Measurements from ENCODE around the gene TCEAL1. TPM values are rescaled to one million over a fixed set of nuclear protein-coding genes. Genes with fewer than 3 reads are reported as not detected.
"Not testable (repeated sequence)": the region's sequence is repeated elsewhere in the genome, so short reads cannot be mapped to it uniquely, and the experiment has no call there.

The TCEAL1 gene, protein sequence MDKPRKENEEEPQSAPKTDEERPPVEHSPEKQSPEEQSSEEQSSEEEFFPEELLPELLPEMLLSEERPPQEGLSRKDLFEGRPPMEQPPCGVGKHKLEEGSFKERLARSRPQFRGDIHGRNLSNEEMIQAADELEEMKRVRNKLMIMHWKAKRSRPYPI
- polyA plus RNA-seq (ENCODE audit: insufficient read length in 3 of 3), result 10 to 100 TPM; 28.3 to 29.7 (median 28.4) TPM
- long read RNA-seq, donor 1, partial matches to known transcripts, result 0 of 5 reads
- long read RNA-seq, donor 1, other reads (novel, unspliced or antisense), result 0 of 5 reads
- long read RNA-seq, donor 2, transcript TCEAL1-201 (3 exons, 1,164 nt), result major isoform, 5 of 23 reads
- long read RNA-seq, donor 2, partial matches to known transcripts, result 8 of 23 reads
- long read RNA-seq, donor 2, other reads (novel, unspliced or antisense), result 7 of 23 reads
- long read RNA-seq, donor 3, transcript TCEAL1-201 (3 exons, 1,164 nt), result major isoform, 11 of 31 reads
- long read RNA-seq, donor 3, partial matches to known transcripts, result 5 of 31 reads
- long read RNA-seq, donor 3, other reads (novel, unspliced or antisense), result 10 of 31 reads
- long read RNA-seq, donor 4, transcript TCEAL1-201 (3 exons, 1,164 nt), result major isoform, 7 of 17 reads
- long read RNA-seq, donor 4, partial matches to known transcripts, result 0 of 17 reads
- long read RNA-seq, donor 4, other reads (novel, unspliced or antisense), result 8 of 17 reads
- long read RNA-seq, donor 5, transcript TCEAL1-201 (3 exons, 1,164 nt), result major isoform, 14 of 28 reads
- long read RNA-seq, donor 5, partial matches to known transcripts, result 0 of 28 reads
- long read RNA-seq, donor 5, other reads (novel, unspliced or antisense), result 8 of 28 reads
- long read RNA-seq, donor 6, transcript TCEAL1-201 (3 exons, 1,164 nt), result major isoform, 8 of 14 reads
- long read RNA-seq, donor 6, partial matches to known transcripts, result 0 of 14 reads
- long read RNA-seq, donor 6, other reads (novel, unspliced or antisense), result 0 of 14 reads
- long read RNA-seq, donor 7, partial matches to known transcripts, result 0 of 8 reads
- long read RNA-seq, donor 7, other reads (novel, unspliced or antisense), result 0 of 8 reads
- long read RNA-seq, donor 8, transcript TCEAL1-201 (3 exons, 1,164 nt), result major isoform, 8 of 19 reads
- long read RNA-seq, donor 8, partial matches to known transcripts, result 0 of 19 reads
- long read RNA-seq, donor 8, other reads (novel, unspliced or antisense), result 8 of 19 reads
- long read RNA-seq, donor 9, transcript TCEAL1-201 (3 exons, 1,164 nt), result major isoform, 8 of 11 reads
- long read RNA-seq, donor 9, partial matches to known transcripts, result 0 of 11 reads
- long read RNA-seq, donor 9, other reads (novel, unspliced or antisense), result 0 of 11 reads
- long read RNA-seq, donor 10, transcript TCEAL1-201 (3 exons, 1,164 nt), result major isoform, 5 of 11 reads
- long read RNA-seq, donor 10, transcript TCEAL1-202 (3 exons, 1,201 nt), result major isoform, 5 of 11 reads
- long read RNA-seq, donor 10, partial matches to known transcripts, result 0 of 11 reads
- long read RNA-seq, donor 10, other reads (novel, unspliced or antisense), result 0 of 11 reads
- long read RNA-seq, donor 11, transcript TCEAL1-201 (3 exons, 1,164 nt), result major isoform, 6 of 9 reads
- long read RNA-seq, donor 11, partial matches to known transcripts, result 0 of 9 reads
- long read RNA-seq, donor 11, other reads (novel, unspliced or antisense), result 0 of 9 reads
- long read RNA-seq, donor 12, partial matches to known transcripts, result 0 of 6 reads
- long read RNA-seq, donor 12, other reads (novel, unspliced or antisense), result 0 of 6 reads
- long read RNA-seq, donor 13, transcript TCEAL1-201 (3 exons, 1,164 nt), result major isoform, 10 of 31 reads
- long read RNA-seq, donor 13, partial matches to known transcripts, result 5 of 31 reads
- long read RNA-seq, donor 13, other reads (novel, unspliced or antisense), result 8 of 31 reads
- long read RNA-seq, donor 14, partial matches to known transcripts, result 0 of 6 reads
- long read RNA-seq, donor 14, other reads (novel, unspliced or antisense), result 0 of 6 reads
- long read RNA-seq, donor 15, partial matches to known transcripts, result 0 of 3 reads
- long read RNA-seq, donor 15, other reads (novel, unspliced or antisense), result 0 of 3 reads
- long read RNA-seq, donor 16, transcript TCEAL1-201 (3 exons, 1,164 nt), result major isoform, 12 of 47 reads
- long read RNA-seq, donor 16, partial matches to known transcripts, result 7 of 47 reads
- long read RNA-seq, donor 16, other reads (novel, unspliced or antisense), result 21 of 47 reads

DNA sequence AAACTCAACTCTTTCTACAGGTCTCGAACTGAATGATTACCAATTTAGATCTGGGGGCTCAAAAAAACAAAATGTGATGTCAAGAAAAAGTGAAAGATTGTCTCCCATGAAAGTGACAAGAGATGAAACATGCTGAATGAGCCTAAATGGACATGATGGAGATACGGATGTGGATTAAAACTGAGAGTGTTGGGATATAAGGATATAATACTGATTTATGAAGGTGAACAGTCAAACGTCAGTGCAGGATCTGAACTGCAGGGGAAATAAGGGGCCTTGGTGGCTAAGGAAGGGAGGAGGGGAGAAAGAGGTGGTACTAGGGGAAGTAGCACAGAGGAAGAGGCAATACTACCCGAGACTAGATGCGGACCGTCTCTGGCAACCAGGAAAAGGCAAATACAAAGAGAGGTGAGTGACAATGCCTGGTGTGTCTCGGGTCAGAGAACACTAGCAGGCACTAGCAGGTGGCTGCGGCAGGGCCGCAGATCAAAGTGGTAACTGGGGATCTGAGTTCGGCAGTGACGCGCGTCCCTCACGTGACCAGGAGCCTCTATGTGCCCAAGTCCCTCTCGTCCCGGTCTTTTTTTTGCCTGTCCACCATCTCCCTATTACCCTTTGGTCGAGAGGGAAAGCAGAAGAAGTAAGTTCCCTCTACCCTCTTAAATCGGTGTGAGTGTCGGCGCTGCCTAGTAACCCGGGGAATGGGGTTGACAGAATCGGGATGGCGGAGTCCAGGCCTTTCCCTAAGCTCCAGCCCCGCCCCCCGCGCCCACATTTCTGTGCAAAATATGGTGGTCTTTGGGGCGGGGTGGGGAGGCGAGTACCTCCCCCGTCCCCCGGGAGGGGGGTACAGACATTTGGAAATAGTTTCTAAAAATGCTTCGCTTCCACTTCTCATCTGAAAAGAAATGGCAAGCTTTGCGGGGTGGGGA, at the start of gene TCEAL1:
Gene TCEAL1 (plus strand): TSS at position 590 of the 932 bp plus-strand sequence. CDS start 942 bp downstream, outside the sequence.
- DNase-seq (ENCODE audit: extremely low read depth in 1 of 11, low read depth in 9 of 11, low spot score in 4 of 11), result peak in 5 of 11 donors; percentile 36 to 49 (median 38)

DNA sequence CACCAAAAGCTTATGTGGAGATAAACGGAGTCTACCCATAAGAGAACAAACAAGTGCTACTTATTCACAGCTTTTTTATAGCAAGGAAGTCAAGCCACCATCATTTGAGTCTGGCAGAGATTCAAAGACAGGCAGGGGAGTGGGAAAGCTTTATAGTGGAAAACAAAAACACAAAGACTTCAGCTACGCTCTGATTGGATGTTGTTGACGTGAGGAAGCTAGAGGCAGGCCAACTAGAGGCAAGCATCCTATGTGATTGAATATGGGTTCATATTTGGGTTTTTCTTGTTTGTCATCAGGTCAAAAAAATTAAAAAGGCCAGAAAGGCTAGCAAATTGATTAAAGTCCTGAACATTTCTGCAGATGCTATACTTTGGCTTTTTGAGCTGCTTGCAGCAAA, 44.2 kb upstream of the TCEAL1 start:
- DNase-seq (ENCODE audit: extremely low read depth in 1 of 11, low read depth in 9 of 11, low spot score in 4 of 11), result peak in 2 of 11 donors; percentile 3 to 11

DNA sequence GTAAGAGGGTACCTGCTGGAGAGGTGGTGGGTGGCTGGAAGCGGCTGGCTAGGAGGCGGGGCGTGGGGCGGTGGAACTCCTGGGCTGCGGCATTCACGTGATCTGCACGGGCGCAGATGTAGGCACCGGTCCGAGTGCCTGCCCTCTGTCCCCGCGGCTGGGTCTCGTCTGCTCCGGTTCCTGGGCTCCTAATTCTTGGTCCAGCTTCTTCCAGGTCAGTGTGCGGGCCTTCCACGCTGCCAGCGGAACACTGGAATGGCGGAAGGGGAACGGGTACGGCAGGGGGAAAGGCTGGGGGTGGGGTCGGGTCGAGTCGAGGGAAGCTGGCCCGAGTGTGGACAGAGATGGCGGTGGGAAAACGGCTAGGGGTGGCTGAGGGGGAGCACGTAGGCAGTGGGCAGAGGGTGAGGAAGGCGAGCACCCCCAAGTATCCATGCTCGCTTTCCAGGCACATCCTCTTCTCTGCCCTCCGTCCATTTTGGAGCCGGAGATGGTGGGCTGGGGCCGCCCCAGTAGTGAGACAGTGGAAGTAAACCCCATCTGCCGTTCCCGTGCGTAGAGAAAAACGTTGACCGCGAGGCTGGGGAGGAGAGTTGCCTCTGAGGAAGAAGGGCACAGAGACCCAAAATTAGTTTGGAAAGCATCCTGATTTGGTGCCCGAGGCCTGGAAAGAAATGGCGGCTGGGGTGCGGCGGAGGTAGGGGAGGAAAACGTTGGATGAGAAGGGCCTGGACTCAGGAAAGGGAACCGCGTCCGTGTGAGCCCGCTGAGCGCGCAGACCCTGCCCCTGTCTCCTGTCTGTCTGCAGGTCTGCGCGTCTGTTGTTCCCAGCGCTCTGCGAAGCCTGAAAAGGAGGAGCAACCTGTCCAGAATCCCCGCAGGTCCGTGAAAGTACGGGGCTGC, 43.1 kb upstream of the TCEAL1 start, which contains the start of gene TCEAL4:
Gene TCEAL4 (plus strand): TSS at position 105 of the 903 bp plus-strand sequence. CDS start 1,161 bp downstream, outside the sequence.
- DNase-seq (ENCODE audit: extremely low read depth in 1 of 11, low read depth in 9 of 11, low spot score in 4 of 11), result peak in 6 of 11 donors; percentile 24 to 42 (median 32)

DNA sequence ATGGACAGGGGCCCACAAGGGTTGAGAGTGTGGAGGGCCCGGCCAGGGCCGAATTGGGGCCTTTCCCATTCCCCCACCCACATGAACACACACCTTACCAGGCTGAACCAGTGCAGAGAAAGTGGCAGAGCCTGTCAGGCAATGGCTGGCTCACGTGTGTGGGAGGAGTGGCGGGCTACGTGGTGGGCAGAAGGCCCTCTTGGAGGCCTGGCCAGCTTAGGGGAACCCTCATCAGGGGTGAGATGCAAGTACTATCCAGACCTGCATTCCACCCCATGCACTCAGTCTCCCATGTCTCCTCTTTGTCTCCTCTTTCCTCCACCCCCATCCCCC, 42.5 kb upstream of the TCEAL1 start:
- peak in 2 of 11 donors; percentile 7 for DNase-seq (ENCODE audit: extremely low read depth in 1 of 11, low read depth in 9 of 11, low spot score in 4 of 11)

DNA sequence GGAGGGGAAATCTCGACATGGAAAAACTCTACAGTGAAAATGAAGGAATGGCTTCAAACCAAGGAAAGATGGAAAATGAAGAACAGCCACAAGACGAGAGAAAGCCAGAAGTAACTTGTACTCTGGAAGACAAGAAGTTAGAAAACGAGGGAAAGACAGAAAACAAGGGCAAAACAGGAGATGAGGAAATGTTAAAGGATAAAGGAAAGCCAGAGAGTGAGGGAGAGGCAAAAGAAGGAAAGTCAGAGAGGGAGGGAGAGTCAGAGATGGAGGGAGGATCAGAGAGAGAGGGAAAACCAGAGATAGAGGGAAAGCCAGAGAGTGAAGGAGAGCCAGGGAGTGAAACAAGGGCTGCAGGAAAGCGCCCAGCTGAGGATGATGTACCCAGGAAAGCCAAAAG, 42.1 kb upstream of the TCEAL1 start:
- no peak for DNase-seq (ENCODE audit: extremely low read depth in 1 of 11, low read depth in 9 of 11, low spot score in 4 of 11)

DNA sequence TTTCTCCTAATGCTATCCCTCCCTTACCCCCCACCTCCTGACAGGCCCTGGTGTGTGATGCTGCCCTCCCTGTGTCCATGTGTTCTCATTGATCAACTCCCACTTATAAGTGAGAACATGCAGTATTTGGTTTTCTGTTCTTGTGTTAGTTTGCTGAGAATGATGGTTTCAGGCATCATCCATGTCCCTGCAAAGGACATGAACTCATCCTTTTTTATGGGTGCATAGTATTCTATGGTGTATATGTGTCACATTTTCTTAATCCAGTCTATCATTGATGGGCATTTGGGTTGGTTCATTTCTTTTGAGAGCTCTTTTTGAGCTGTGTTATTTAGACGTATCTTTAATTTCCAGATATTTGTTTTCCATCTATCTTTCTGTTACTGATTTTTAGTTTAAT, 36.5 kb upstream of the TCEAL1 start:
- DNase-seq (ENCODE audit: extremely low read depth in 1 of 11, low read depth in 9 of 11, low spot score in 4 of 11), result not testable (repeated sequence)

DNA sequence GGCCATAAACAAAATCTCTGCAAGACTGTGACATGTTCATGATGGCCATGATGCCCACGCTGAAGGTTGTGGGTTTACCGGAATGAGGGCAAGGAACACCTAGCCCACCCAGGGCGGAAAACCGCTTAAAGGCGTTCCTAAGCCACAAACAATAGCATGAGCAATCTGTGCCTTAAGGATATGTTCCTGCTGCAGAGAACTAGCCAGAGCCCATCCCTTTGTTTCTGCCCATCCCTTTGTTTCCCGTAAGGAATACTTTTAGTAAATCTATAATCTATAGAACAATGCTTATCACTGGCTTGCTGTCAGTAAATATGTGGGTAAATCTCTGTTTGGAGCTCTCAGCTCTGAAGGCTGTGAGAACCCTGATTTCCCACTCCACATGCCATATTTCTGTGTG, 33.6 kb upstream of the TCEAL1 start:
- not testable (repeated sequence) for DNase-seq (ENCODE audit: extremely low read depth in 1 of 11, low read depth in 9 of 11, low spot score in 4 of 11)

DNA sequence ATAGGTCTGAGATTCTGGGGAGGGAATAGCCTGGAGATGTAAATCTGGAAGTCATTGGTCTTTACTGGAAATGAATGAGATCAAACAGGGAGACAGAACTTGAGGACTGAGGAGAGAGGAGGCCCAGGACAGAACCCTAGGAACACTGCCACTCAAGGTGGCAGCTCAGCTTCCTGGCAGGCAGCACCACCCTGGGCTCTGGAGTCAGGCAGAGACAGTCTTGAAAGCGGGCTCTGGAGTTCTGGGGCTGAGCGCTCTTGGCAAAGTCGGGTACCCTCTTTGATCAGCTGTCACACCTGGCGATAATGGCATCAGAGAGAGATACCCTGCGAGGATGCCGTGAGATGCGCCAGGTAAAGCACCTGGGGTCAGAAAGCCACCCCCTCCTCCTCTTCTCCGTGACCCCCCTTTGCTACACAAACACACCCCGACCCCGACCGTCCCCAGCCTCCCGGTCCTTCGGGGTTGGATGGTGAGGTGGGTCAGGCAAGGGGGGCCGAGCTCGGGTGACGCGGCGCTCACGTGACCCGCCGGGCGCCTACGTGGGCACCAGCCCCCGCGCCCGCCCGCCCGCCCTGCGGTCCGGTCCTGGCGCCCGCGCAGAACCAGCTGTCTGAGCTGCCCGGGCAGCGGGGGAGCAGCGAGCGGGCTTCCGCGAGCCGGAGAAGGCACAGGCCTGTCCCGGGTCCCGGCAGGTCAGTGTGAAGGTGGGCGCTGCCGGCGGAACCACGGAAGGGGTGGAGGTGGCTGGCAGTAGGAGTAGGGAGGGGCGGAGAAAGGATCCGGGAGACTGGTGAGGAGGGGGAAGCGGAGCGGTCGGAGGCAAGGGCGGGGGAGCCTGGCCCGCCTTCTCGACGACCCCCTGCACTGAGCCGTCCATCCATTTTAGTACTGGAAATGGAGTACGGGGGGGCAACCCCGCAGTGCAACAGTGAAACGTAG, 21.1 kb upstream of the TCEAL1 start, which contains the start of gene TCEAL3:
Gene TCEAL3 (plus strand): TSS at position 600 of the 942 bp plus-strand sequence. CDS start 1,102 bp downstream, outside the sequence.
- DNase-seq (ENCODE audit: extremely low read depth in 1 of 11, low read depth in 9 of 11, low spot score in 4 of 11), result peak in 5 of 11 donors; percentile 30 to 38 (median 33)

DNA sequence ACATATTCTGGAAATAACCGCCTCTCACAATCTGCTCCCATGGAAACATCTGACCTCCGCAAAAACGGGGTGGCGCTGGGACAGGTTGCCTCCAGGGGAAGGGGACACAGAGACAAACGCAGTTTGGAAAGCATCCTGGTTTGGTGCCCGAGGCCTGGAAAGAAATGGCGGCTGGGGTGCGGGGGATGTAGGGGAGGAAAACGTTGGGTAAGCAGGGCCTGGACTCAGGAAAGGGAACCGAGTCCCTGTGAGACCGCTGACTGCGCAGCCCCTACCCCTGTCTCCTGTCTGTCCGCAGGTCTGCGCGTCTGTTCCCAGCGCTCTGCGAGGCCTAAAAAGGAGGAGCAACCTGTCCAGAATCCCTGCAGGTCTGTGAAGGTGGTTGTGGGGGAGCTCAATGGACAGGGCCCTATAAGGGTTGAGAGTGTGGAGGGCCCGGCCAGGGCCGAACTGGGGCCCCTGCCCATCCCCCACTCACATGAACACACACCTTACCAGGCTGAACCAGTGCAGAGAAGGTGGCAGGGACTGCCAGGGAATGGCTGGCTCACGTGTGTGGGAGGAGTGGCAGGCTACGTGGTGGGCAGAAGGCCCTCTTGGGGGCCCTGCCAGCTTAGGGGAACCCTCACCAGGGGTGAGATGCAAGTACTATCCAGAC, 20.3 kb upstream of the TCEAL1 start:
- peak in 1 of 11 donors; percentile 1 for DNase-seq (ENCODE audit: extremely low read depth in 1 of 11, low read depth in 9 of 11, low spot score in 4 of 11)

DNA sequence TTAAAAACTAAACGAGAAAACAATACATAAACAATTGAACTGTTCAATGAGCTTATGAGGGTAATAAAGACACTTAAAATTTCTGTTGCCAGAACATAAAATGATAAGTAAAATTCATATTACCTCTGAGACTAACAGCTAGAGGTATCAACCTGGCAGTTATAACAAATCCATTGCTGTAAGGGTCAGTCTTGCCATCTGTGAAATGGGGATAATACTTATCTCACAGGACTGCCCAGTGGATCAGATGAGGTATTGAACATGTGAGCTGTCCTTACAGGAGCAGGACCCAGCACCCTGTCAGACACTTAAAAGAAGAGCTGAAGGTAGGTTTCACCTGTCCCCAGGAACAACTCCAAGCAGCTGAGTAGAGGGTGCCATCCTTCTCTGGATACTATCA, 18.5 kb upstream of the TCEAL1 start:
- no peak for DNase-seq (ENCODE audit: extremely low read depth in 1 of 11, low read depth in 9 of 11, low spot score in 4 of 11)

DNA sequence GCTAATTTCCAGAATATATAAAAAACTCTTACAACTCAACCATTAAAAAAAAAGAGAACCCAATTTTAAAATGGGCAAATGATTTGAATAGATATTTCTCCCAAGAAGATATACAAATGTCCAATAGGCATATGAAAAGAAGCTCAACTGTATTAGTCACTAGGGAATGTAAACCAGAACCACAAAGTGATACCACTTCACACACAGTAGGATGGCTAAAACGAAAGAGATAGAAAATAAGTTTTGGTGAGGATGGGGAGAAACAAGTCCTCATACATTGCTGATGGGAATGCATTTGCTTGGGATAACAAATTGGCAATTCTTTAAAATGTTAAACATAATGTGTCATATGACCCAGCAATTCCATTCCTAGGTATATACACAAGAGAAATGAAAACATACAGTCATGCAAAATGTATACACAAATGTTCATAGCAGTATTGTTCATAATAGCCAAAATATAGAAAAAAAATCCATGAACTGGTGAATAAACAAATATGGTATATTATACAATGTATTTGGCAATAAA, 15.3 kb upstream of the TCEAL1 start:
- no peak for DNase-seq (ENCODE audit: extremely low read depth in 1 of 11, low read depth in 9 of 11, low spot score in 4 of 11)

DNA sequence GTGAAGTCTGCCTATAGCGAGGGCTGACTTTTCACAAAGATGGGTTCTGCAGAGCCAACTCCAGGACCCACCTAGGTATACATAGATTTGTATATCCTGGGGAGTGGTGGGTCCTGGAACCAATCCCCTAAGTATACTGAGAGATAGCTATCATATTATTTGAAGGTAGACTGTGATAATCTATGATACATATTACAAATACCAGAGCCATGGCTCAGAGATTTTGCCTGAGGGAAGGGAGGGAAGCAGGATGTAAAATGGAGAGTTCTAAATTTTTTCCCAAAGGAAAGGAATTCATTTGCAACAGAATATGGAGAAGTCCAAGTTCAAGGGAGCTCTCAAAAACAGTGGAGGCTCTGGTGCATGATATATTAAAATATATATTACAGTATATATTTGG, 13.8 kb upstream of the TCEAL1 start:
- no peak for DNase-seq (ENCODE audit: extremely low read depth in 1 of 11, low read depth in 9 of 11, low spot score in 4 of 11)

DNA sequence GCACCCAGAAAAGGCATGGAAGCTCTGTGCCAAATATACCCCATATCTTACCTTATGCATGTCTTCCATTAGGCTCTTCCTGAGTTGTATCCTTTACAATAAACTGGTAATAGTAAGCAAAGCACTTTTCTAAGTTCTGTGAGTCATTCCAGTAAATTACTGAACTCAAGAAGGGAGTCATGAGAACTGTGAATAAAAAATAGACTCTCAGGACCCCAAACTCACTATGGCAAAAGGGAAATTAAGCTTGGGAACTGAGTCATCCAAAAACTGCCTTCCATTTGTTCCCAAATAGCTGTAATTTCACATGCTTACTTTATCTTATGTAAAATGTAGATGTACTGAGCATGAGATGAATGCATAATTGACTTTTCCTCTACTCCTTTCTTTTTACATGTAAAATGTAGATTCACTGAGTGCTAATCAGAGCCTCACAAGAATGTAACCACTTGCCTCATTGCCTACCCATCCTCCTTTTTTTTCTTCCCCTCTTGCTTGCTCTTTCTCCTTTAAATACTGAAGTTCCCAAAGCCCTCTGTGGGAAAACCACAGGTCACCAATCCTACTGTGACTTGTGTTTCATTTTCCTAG, 12.9 kb upstream of the TCEAL1 start:
- no peak for DNase-seq (ENCODE audit: extremely low read depth in 1 of 11, low read depth in 9 of 11, low spot score in 4 of 11)
